ENCODE data around the gene IFNL1. TPM values are rescaled to one million over a fixed set of nuclear protein-coding genes. Genes with fewer than 3 reads are reported as not detected.
"Not testable (repeated sequence)": the region's sequence is repeated elsewhere in the genome, so short reads cannot be mapped to it uniquely, and the experiment has no call there.

IFNL1 gene
- polyA plus RNA-seq, 2 of the 4 experiments (the other 2 are of a cell fraction) = not detected

DNA sequence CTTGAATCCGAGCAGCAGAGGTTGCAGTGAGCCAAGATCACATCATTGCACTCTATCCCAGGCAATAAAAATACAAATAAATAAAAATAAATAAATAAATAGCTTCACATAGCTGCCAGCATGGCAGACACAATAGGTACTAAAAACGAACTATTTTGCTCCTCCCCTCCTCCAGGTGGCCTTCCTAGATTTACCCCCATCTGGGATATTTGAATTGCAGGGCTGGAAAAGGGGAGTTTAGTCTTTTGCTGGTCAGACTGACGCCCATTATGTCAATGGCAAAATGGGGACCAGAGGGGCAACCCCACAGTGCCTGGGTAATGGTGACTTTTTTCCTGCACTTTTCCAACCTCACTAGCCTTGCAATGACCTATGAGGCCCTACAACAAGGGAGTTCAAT lies 40.3 kb downstream of the IFNL1 start:
- peaks cover 15% of the 10 kb centered on the region for H3K4me1 ChIP-seq
- H3K27ac ChIP-seq = no peak overlapping the region
- H3K9me3 ChIP-seq = no peaks in the 10 kb centered on the region
- no peak overlapping the region for H3K4me2 ChIP-seq
- TF ChIP-seq SREBF2 (IDR thresholded peaks at IDR 0.05) (no peak), RAD21 (conservative IDR thresholded peaks at IDR 0.05 in 1 of 2, IDR thresholded peaks at IDR 0.05 in 1 of 2) (no peak), CEBPB (IDR thresholded peaks at IDR 0.05) (no peak), KDM5A (IDR thresholded peaks at IDR 0.05) (no peak), MYC (IDR thresholded peaks at IDR 0.05; ENCODE audit: borderline replicate concordance, low read length) (no peak), ZFP36 (IDR thresholded peaks at IDR 0.05; ENCODE audit: borderline replicate concordance, partially characterized antibody) (peak; percentile 69), ESRRA (IDR thresholded peaks at IDR 0.05; ENCODE audit: borderline replicate concordance, low read length) (no peak), HOXB5 (CRISPR knock-in tag; IDR thresholded peaks at IDR 0.05) (no peak)
- no peak overlapping the region for H3K4me3 ChIP-seq
- ChIA-PET POLR2A (no interaction called here), CTCF (interaction anchor here (1.3 to 12.2 kb wide), 8 partner anchors 8 to 406 kb away, joined by 3 to 133 read pairs (median 9); partner anchors contain the start of genes FBXO17, MRPS12 and SARS2)
- FAIRE-seq (no peak), DNase-seq (ENCODE audit: low read depth in 1 of 2, low spot score in 1 of 2) (no peak), ATAC-seq (no peak)
- WGBS (ENCODE audit: missing lambda C conversion rate) = 44% methylated on average over 3 of the region's 3 CpGs

DNA sequence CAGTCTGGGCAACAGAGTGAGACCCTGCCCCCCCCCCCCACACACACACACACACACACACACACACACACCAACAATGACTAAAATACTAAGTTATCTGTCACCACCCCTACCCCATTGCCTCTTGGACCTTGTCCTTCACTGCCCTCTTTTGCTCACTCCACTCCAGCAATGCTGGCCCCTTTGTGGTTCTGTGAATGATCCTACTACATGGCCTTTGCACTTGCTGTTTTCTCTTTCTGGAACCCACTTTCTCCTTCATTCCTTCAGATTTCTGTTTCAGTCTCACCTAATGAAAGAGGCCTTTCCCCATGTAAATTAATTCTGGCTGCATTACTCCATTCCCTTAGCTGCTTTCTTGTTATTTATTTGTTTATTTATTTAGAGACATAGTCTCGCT lies 43.5 kb downstream of the IFNL1 start:
- 94% methylated on average over 1 of the region's 1 CpG for WGBS (ENCODE audit: missing lambda C conversion rate)
- no peak for ATAC-seq
- H3K9me3 ChIP-seq = no peaks in the 10 kb centered on the region
- peak; percentile 54 for FAIRE-seq
- H3K4me3 ChIP-seq = no peak overlapping the region
- no peak overlapping the region for H3K27ac ChIP-seq
- ChIA-PET CTCF (interaction anchor here (0.7 to 8.6 kb wide), 8 partner anchors 11 to 409 kb away, joined by 3 to 93 read pairs (median 4); partner anchors contain the start of genes MRPS12, PLEKHG2 and SARS2), POLR2A (no interaction called here)
- TF ChIP-seq RNF2 (IDR thresholded peaks at IDR 0.05; ENCODE audit: borderline replicate concordance, low read depth) (no peak), POLR2AphosphoS2 (conservative IDR thresholded peaks at IDR 0.05; ENCODE audit: low read length) (no peak), TFCP2L1 (CRISPR knock-in tag; IDR thresholded peaks at IDR 0.05) (no peak), HMGXB4 (CRISPR knock-in tag; IDR thresholded peaks at IDR 0.05; ENCODE audit: borderline replicate concordance) (no peak), BHLHE40 (IDR thresholded peaks at IDR 0.05; ENCODE audit: low read depth, low read length) (no peak), RARB (CRISPR knock-in tag; IDR thresholded peaks at IDR 0.05) (no peak), MAFK (IDR thresholded peaks at IDR 0.05; ENCODE audit: partially characterized antibody) (no peak), CHD4 (IDR thresholded peaks at IDR 0.05; ENCODE audit: borderline replicate concordance) (no peak), KDM5A (IDR thresholded peaks at IDR 0.05) (no peak)
- TF ChIP-seq, protein P1, sequence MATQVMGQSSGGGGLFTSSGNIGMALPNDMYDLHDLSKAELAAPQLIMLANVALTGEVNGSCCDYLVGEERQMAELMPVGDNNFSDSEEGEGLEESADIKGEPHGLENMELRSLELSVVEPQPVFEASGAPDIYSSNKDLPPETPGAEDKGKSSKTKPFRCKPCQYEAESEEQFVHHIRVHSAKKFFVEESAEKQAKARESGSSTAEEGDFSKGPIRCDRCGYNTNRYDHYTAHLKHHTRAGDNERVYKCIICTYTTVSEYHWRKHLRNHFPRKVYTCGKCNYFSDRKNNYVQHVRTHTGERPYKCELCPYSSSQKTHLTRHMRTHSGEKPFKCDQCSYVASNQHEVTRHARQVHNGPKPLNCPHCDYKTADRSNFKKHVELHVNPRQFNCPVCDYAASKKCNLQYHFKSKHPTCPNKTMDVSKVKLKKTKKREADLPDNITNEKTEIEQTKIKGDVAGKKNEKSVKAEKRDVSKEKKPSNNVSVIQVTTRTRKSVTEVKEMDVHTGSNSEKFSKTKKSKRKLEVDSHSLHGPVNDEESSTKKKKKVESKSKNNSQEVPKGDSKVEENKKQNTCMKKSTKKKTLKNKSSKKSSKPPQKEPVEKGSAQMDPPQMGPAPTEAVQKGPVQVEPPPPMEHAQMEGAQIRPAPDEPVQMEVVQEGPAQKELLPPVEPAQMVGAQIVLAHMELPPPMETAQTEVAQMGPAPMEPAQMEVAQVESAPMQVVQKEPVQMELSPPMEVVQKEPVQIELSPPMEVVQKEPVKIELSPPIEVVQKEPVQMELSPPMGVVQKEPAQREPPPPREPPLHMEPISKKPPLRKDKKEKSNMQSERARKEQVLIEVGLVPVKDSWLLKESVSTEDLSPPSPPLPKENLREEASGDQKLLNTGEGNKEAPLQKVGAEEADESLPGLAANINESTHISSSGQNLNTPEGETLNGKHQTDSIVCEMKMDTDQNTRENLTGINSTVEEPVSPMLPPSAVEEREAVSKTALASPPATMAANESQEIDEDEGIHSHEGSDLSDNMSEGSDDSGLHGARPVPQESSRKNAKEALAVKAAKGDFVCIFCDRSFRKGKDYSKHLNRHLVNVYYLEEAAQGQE (IDR thresholded peaks at IDR 0.05) = no peak
- peaks cover 22% of the 10 kb centered on the region for H3K4me1 ChIP-seq
- DNase-seq (ENCODE audit: low read depth in 1 of 2, low spot score in 1 of 2) = no peak
- no peak overlapping the region for H3K4me2 ChIP-seq

GRCh38 chr19:39340156-39340555 lies 43.9 kb downstream of the IFNL1 start:
- POLR2A ChIA-PET; H3K27ac ChIP-seq; H3K9me3 ChIP-seq; H3K4me3 ChIP-seq; ATAC-seq; DNase-seq (ENCODE audit: low read depth in 1 of 2, low spot score in 1 of 2); TF ChIP-seq FOSL2 (IDR thresholded peaks at IDR 0.05): not testable (repeated sequence)
- TF ChIP-seq FOSL2 (CRISPR knock-in tag; IDR thresholded peaks at IDR 0.05) = peak; percentile 34
- 85% methylated on average over 7 of the region's 7 CpGs for WGBS (ENCODE audit: missing lambda C conversion rate)
- Histone ChIP-seq H3K4me1 (peaks cover 22% of the 10 kb centered on the region), H3K4me2 (peak overlapping the region; percentile 86; the same call in 2 of the 3 replicates)
- FAIRE-seq = peak; percentile 39
- CTCF ChIA-PET = interaction anchor here (1.1 to 8.6 kb wide), 4 partner anchors 12 to 410 kb away, joined by 3 to 93 read pairs (median 12); partner anchors contain the start of genes MRPS12, PLEKHG2 and SARS2
